Measurements from ENCODE around the gene RFX6. TPM values are rescaled to one million over a fixed set of nuclear protein-coding genes. Genes with fewer than 3 reads are reported as not detected.

Gene RFX6
- total RNA-seq, 4 donors from 2014 or later = not detected

GRCh38 chr6:116949964-116950363 is 72.9 kb downstream of the RFX6 start:
- Histone ChIP-seq H3K27me3 (no peaks in the 10 kb centered on the region), H3K36me3 (no peaks in the 10 kb centered on the region), H3K9me3 (no peaks in the 10 kb centered on the region), H3K27ac (no peak overlapping the region), H3K4me3 (replicated peaks in 1 of 3) (no peak overlapping the region), H3K4me1 (no peaks in the 10 kb centered on the region)
- intact Hi-C loops (cut with DNase I) = no loop called here
- TF ChIP-seq CTCF (IDR thresholded peaks at IDR 0.05) (no peak), POLR2A (IDR thresholded peaks at IDR 0.05) (no peak)
- DNase-seq = no peak
- WGBS, 2 donors = 64 to 66% methylated on average over 2 of the region's 2 CpGs

GRCh38 chr6:116954335-116954734 is 77.3 kb downstream of the RFX6 start:
- Histone ChIP-seq H3K4me1 (no peaks in the 10 kb centered on the region), H3K9me3 (no peaks in the 10 kb centered on the region), H3K27ac (no peak overlapping the region), H3K27me3 (no peaks in the 10 kb centered on the region), H3K4me3 (replicated peaks in 1 of 3) (no peak overlapping the region), H3K36me3 (no peaks in the 10 kb centered on the region)
- TF ChIP-seq POLR2A (IDR thresholded peaks at IDR 0.05) (no peak), CTCF (IDR thresholded peaks at IDR 0.05) (no peak)
- 25 to 31% methylated on average over 2 of the region's 2 CpGs for WGBS, 2 donors
- intact Hi-C loops (cut with DNase I) = no loop called here
- no peak for DNase-seq

- no peak for DNase-seq
- intact Hi-C loops (cut with DNase I) = no loop called here
- H3K4me1 ChIP-seq = no peaks in the 10 kb centered on the region
- no peaks in the 10 kb centered on the region for H3K9me3 ChIP-seq
- H3K36me3 ChIP-seq = no peaks in the 10 kb centered on the region
- WGBS, 2 donors = 60 to 64% methylated on average over 7 of the region's 7 CpGs
- H3K27ac ChIP-seq = no peak overlapping the region
- TF ChIP-seq CTCF (IDR thresholded peaks at IDR 0.05) = no peak
- no peaks in the 10 kb centered on the region for H3K27me3 ChIP-seq
- H3K4me3 ChIP-seq (replicated peaks in 1 of 3) = no peak overlapping the region
Observed at GRCh38 chr6:116954938-116955337, 77.9 kb downstream of the RFX6 start.

- intact Hi-C loops (cut with DNase I) = no loop called here
- Histone ChIP-seq H3K27me3 (no peaks in the 10 kb centered on the region), H3K36me3 (no peaks in the 10 kb centered on the region), H3K9me3 (no peaks in the 10 kb centered on the region), H3K4me1 (no peaks in the 10 kb centered on the region), H3K27ac (no peak overlapping the region), H3K4me3 (replicated peaks in 1 of 3) (no peak overlapping the region)
- TF ChIP-seq CTCF (IDR thresholded peaks at IDR 0.05) (no peak), POLR2A (IDR thresholded peaks at IDR 0.05) (no peak)
- DNase-seq = no peak
- WGBS, 2 donors = 64 to 66% methylated on average over 7 of the region's 7 CpGs
Observed at GRCh38 chr6:116955773-116956172, 78.7 kb downstream of the RFX6 start.

GRCh38 chr6:116963972-116964371 is 86.9 kb downstream of the RFX6 start:
- no peak overlapping the region for H3K4me3 ChIP-seq (replicated peaks in 1 of 3)
- DNase-seq = no peak
- H3K27ac ChIP-seq = no peak overlapping the region
- TF ChIP-seq POLR2A (IDR thresholded peaks at IDR 0.05) = no peak
- H3K36me3 ChIP-seq = no peaks in the 10 kb centered on the region
- no peaks in the 10 kb centered on the region for H3K4me1 ChIP-seq
- intact Hi-C loops (cut with DNase I) = no loop called here
- 27 to 37% methylated on average over 1 of the region's 1 CpG for WGBS, 2 donors
- no peaks in the 10 kb centered on the region for H3K9me3 ChIP-seq
- no peaks in the 10 kb centered on the region for H3K27me3 ChIP-seq

Data from thyroid gland (tissue), 4 donors.